Right renal cortex interstitium (tissue), 3 donors: ENCODE data around the gene P2RY14. TPM values are rescaled to one million over a fixed set of nuclear protein-coding genes. Genes with fewer than 3 reads are reported as not detected.
"Not testable (repeated sequence)": the region's sequence is repeated elsewhere in the genome, so short reads cannot be mapped to it uniquely, and the experiment has no call there.

Experiments used
- DNase-seq, 3 donors: peaks; one replicate each; pipeline ENCODE4 v3.0.0-alpha.2; 2013; ENCODE audit warnings: low read depth in 3 of 3, low spot score in 2 of 3
- polyA plus RNA-seq, 3 donors: library from polyadenylated mRNA; unstranded; fragments of 120-200 nt; gene quantifications; one replicate each; pipeline ENCODE4 v1.2.1, GENCODE V29; 2013; ENCODE audit not compliant: insufficient read length in 3 of 3

The P2RY14 gene
- polyA plus RNA-seq, 3 donors: 0.62 to 1.0 (median 0.85) TPM

- DNase-seq: no peak
These were observed 13.2 kb downstream of the P2RY14 start for GRCh38 chr3:151265166-151265565.

GRCh38 chr3:151264605-151265004 is 13.7 kb downstream of the P2RY14 start:
- DNase-seq: no peak

GRCh38 chr3:151262871-151263525 is 15.3 kb downstream of the P2RY14 start:
- DNase-seq: no peak

- no peak for DNase-seq
These were observed 18.7 kb downstream of the P2RY14 start for GRCh38 chr3:151259664-151260063.

- DNase-seq: no peak
These were observed 21.6 kb downstream of the P2RY14 start for GRCh38 chr3:151256749-151257148.

GRCh38 chr3:151248772-151249337 is 29.5 kb downstream of the P2RY14 start:
- DNase-seq: no peak

- DNase-seq: not testable (repeated sequence)
These were observed 36.3 kb downstream of the P2RY14 start for GRCh38 chr3:151242006-151242405.

GRCh38 chr3:151236736-151237135 is 41.6 kb downstream of the P2RY14 start:
- DNase-seq: no peak

GRCh38 chr3:151236316-151236715 is 42.0 kb downstream of the P2RY14 start:
- DNase-seq: no peak

GRCh38 chr3:151234825-151235224 is 43.5 kb downstream of the P2RY14 start:
- no peak for DNase-seq

- no peak for DNase-seq
These were observed 45.4 kb downstream of the P2RY14 start for GRCh38 chr3:151232991-151233390.

GRCh38 chr3:151232403-151232802 is 45.9 kb downstream of the P2RY14 start:
- DNase-seq: not testable (repeated sequence)

- no peak for DNase-seq
These were observed 47.7 kb downstream of the P2RY14 start for GRCh38 chr3:151230646-151231045.

GRCh38 chr3:151228666-151229040 is 49.7 kb downstream of the P2RY14 start:
- DNase-seq: no peak

GRCh38 chr3:151227807-151228665 is 50.3 kb downstream of the P2RY14 start:
- DNase-seq: peak; percentile 54 to 66 (median 63)

GRCh38 chr3:151227266-151227806 is 51.0 kb downstream of the P2RY14 start:
- no peak for DNase-seq

GRCh38 chr3:151226825-151227224 is 51.5 kb downstream of the P2RY14 start:
- DNase-seq: no peak

GRCh38 chr3:151226088-151226563 is 52.2 kb downstream of the P2RY14 start:
- no peak for DNase-seq

- DNase-seq: no peak
These were observed 53.0 kb downstream of the P2RY14 start for GRCh38 chr3:151225040-151225975.

GRCh38 chr3:151224268-151224866 is 54.0 kb downstream of the P2RY14 start:
- no peak for DNase-seq
